GM19328 (cell line): ENCODE data around the gene CHD1.

Experiments used
- ATAC-seq: cut with Tn5 transposase; IDR thresholded peaks from one replicate; pipeline ENCODE4 v1.9.1; 2021; ENCODE audit warnings: mild to moderate bottlenecking, moderate library complexity; ENCODE audit not compliant: unreplicated experiment

The CHD1 gene

GRCh38 chr5:98904780-98905179, 24.0 kb downstream of the CHD1 start:
- ATAC-seq: no peak

- no peak for ATAC-seq
These were observed 26.1 kb downstream of the CHD1 start for GRCh38 chr5:98902733-98903132.

- ATAC-seq: no peak
These were observed 29.4 kb downstream of the CHD1 start for GRCh38 chr5:98899456-98899855.

- ATAC-seq: no peak
These were observed 30.1 kb downstream of the CHD1 start for GRCh38 chr5:98898743-98899142.

GRCh38 chr5:98891591-98891990, 37.2 kb downstream of the CHD1 start:
- ATAC-seq: no peak

GRCh38 chr5:98880598-98880997, 48.2 kb downstream of the CHD1 start:
- ATAC-seq: no peak

- ATAC-seq: no peak
These were observed 48.7 kb downstream of the CHD1 start for GRCh38 chr5:98880151-98880550.

- no peak for ATAC-seq
These were observed 51.2 kb downstream of the CHD1 start for GRCh38 chr5:98877600-98877999.

- no peak for ATAC-seq
These were observed 56.1 kb downstream of the CHD1 start for GRCh38 chr5:98872674-98873073.

- no peak for ATAC-seq
These were observed 63.1 kb downstream of the CHD1 start for GRCh38 chr5:98865690-98866089.

- no peak for ATAC-seq
These were observed 81.8 kb downstream of the CHD1 start for GRCh38 chr5:98847054-98847453.

GRCh38 chr5:98846520-98846919, 82.3 kb downstream of the CHD1 start:
- no peak for ATAC-seq

GRCh38 chr5:98845878-98846277, 82.9 kb downstream of the CHD1 start:
- ATAC-seq: no peak

- ATAC-seq: no peak
These were observed 83.9 kb downstream of the CHD1 start for GRCh38 chr5:98844865-98845264.

GRCh38 chr5:98843481-98843880, 85.3 kb downstream of the CHD1 start:
- no peak for ATAC-seq

- ATAC-seq: no peak
These were observed 87.9 kb downstream of the CHD1 start for GRCh38 chr5:98840946-98841345.

- ATAC-seq: no peak
These were observed 89.1 kb downstream of the CHD1 start for GRCh38 chr5:98839469-98840383.

- no peak for ATAC-seq
These were observed 92.6 kb downstream of the CHD1 start for GRCh38 chr5:98836175-98836574.

GRCh38 chr5:98827588-98828284, 101.1 kb downstream of the CHD1 start:
- no peak for ATAC-seq

GRCh38 chr5:98827161-98827560, 101.6 kb downstream of the CHD1 start:
- no peak for ATAC-seq

- ATAC-seq: no peak
These were observed 103.0 kb downstream of the CHD1 start for GRCh38 chr5:98825582-98826375.
